Muscle of arm (tissue), 12 donors: ENCODE measurements around the gene TNFRSF8. TPM values are rescaled to one million over a fixed set of nuclear protein-coding genes. Genes with fewer than 3 reads are reported as not detected.
A peak's percentile ranks its signal among the peaks of the same experiment; 100 is the strongest.

Experiments
- DNase-seq: peaks from one replicate; pipeline ENCODE4 v3.0.0-alpha.2; 2013
- polyA plus RNA-seq, 12 donors: library from polyadenylated mRNA; unstranded; fragments of 120-200 nt; gene quantifications; one replicate each; pipeline ENCODE4 v1.2.1, GENCODE V29; 2013; ENCODE audit not compliant: insufficient read length in 12 of 12

TNFRSF8 gene
- polyA plus RNA-seq, 12 donors, result 0.10 to 0.33 (median 0.22) TPM; not detected in 3

DNA sequence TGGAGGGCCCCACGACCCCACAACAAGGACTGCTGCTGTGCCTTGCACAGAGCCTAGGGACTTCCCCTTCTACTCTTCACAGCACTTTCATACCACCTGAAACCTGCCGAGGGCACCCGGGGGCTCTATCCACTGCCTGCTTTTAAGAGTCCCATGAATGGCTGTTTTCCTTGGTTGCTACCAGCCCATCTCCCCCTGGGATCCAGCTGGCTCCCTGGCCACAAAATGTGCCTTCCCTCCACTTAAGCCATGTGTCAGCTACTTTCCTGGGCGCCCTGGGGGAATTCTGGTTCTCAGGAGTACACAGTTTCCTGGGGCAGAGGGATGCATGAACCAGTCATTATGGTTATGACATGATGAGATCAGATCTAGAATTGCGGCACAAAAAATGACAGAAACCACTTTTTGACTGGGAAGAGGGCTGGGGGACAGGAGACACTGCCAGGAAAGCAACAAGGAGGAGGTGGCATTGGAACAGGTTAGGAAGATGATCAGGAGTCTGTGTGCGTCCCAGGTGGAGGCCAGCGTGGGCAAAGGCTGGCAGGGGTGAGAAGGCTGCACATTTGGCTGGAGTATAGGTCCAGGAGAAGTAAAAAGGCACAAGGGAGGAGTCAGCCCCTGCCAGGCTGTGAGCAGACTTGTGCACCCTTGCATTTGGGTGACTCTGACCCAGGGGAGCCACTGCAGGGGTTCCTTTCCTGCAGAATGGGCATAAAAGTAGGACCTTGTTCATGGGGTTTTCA is 3.2 kb upstream of the TNFRSF8 start:
- no peak for DNase-seq

GRCh38 chr1:12060500-12060899 is 2.6 kb upstream of the TNFRSF8 start:
- no peak for DNase-seq

DNA sequence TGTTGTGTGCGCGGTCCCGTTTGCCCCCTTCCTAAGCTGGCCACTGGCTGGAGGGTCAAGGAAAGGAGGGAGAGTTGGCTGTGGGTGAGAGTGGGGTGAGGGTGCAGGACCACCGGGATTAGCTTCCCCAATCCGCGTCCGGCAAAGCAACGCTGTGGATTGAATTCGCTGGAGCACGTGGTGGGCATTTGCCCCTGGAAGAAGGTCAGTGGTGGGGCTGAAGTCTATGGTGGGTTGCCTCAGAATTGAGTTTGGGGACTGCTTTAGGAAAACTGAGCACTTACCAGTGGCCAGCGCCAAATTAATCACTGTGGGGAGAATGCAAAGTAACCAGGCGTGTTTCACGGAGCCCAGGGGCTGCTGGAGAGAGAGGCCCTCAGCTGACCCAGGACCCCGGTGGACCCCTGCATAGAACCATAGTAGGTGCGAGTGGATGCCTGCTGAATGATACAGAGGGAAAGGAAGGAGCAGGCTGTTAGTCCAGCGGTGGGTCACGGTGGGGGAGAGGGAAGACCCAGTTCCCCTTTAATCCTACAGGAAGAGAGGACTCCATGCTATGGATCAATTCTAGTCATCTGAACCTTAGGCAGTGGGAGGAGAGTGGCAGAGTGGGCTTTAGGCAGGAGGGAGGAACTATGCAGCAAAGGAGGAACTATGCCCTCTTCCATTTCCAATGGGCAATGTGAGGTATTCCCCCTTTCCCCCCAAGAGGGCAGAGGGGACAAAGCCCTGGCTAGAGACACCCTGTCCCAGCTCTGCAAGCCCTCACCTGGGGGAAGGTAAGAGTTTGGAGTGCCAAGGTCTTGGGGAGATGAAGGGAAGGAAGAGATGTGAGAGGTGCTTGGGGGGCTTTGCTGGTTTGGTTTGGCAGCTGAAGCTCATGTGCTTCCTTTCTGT is 1.2 kb downstream of the TNFRSF8 start:
- DNase-seq, result no peak

- DNase-seq, result no peak
Observed at GRCh38 chr1:12065872-12066271, 2.8 kb downstream of the TNFRSF8 start.

DNA sequence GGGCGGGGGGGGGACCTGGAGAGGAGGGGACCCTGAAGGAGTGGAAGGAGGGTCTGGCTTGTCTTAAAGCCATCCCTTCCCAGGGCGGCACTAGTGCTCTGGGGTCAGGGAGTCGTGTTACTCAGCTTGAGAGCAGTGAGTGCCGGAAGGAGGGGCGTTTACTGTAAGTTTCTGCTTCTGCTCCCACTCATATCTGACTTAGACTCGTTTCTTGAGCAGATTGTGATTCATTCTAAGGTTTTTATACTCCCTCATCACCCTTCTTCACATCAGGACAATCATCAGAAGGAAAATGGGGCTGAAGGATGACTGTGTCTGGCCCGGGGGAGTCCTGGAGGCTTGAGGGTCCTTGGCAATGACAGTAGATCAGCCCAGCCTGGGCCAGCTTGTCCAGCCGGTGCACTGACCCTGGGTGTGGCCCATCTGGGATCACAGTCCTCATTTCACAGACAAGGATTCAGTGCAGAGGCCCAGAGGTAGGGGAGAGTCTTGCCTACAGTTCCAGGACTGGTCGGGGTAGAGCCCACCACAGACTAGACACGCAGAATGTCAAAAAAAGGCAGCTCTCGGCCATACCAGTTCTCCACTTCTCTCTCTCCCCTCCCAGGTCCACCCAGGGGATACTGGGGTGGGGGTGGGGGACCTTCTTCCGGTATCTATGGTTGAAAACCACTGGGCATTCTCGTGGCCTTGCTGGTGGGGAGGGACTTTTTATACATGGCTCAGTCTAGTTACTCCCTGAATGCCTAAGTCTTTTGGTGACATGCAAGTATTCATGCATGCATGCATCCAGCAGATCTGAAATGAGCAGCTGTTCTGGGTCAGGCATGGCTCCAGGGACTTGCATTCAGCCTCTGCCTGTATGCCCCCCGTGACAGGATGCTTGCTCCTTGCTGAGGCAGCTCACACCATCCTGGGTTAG is 5.1 kb downstream of the TNFRSF8 start:
- no peak for DNase-seq

- DNase-seq, result no peak
Observed at GRCh38 chr1:12069623-12070244, 6.6 kb downstream of the TNFRSF8 start.

DNA sequence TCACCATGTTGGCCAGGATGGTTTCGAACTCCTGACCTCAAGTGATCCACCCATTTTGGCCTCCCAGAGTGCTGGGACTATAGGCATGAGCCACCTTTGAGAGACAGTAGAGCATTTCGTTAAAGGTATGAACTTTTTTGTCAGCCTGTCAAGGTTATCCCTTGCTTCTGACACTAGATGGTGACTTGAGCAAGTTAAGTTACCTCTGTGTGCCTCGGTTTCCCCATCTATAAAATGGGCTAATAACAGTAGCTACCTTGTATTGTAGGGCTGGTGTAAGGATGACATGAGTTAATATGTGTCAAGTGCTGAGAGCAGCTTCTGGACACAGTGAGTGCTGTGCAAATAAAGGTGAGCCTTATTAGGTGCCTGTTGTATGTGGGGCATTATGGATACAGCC is 8.8 kb downstream of the TNFRSF8 start:
- no peak for DNase-seq

DNA sequence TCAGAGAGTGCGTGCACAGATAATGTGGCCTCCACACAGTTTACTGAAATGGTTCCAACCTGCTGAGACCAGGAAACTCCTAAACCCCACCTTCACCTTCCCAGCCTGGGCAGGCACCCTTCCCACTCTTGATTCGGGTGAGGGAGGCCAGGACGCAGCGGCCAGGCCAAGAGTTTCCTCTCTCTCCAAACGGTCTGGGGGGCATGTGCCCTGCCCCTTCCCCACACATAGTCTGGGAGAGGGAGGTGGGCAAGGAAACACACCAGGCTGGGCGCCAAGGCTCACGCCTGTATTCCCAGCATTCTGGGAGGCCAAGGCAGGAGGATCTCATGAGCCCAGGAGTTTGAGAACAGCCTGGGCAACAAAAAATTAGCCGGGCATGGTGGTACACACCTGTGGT is 9.6 kb downstream of the TNFRSF8 start:
- DNase-seq, result no peak

DNA sequence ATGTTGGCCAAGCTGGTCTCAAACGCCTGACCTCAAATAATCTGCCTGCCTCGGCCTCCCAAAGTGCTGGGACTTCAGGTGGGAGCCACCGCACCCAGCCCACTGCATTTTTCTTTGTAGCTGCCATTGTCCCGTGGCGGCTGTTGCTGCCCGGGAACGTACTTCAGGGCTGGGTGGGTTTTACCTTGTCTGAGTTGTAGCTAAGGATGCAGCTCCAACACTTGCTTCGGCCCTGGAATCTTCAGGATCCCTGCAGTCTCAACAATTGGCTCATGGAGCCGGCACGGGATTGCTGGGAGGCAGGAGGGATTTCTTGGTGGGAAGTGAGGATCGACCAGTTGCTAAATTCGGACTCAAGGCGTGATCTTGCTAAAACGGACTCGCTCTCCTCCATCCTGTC is 10.7 kb downstream of the TNFRSF8 start:
- DNase-seq, result no peak

GRCh38 chr1:12075195-12076114 is 12.4 kb downstream of the TNFRSF8 start:
- DNase-seq, result no peak

DNA sequence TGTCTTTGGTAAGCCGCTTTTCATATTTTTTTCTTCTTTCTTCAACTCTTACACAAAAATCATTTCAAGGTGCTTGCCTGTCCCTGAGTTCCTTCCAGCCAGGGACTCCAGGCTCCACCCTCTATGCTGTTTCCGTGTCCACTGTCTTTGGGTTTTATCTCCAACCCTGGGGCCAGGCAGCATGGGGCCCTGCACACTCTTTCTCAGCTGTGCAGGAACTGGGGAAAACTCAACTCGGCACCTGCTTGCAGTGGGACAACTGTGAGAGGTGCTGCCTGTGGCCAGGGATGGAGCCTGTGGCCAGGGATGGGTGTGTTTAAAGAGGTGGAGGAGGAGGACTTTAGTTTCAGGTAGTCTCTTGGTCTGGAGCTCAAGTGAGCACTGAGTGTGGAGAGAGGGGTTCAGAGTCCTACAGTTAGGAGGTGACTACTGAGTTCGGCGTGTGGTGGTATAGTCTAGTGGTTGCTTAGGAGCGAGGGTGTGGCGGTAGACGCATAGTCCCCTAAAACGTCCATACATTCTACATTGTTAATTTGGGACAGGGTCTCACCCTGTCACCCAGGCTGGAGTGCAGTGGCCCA is 13.4 kb downstream of the TNFRSF8 start:
- DNase-seq, result no peak

GRCh38 chr1:12078575-12078937 is 15.5 kb downstream of the TNFRSF8 start:
- no peak for DNase-seq

- DNase-seq, result peak; percentile 10
Observed at GRCh38 chr1:12078938-12079861, 16.1 kb downstream of the TNFRSF8 start.

DNA sequence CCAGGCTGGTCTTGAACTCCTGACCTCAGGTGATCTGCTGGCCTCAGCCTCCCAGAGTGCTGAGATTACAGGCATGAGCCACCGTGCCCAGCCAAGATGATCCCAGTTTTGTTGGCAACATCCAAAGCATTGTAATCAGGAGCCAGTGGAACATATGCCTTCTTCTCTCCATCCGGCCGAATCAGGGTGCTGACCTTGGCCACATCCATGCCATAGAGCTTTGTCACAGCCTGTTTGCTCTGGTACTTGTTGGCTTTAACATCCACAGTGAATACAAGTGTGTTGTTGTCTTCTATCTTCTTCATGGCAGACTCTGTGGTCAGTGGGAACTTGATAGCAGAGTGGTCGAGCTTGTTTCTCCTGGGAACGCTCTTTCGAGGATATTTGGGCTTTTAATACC is 17.1 kb downstream of the TNFRSF8 start:
- DNase-seq, result no peak

GRCh38 chr1:12080773-12081556 is 17.9 kb downstream of the TNFRSF8 start:
- no peak for DNase-seq

- no peak for DNase-seq
Observed at GRCh38 chr1:12081648-12082396, 18.7 kb downstream of the TNFRSF8 start.

DNA sequence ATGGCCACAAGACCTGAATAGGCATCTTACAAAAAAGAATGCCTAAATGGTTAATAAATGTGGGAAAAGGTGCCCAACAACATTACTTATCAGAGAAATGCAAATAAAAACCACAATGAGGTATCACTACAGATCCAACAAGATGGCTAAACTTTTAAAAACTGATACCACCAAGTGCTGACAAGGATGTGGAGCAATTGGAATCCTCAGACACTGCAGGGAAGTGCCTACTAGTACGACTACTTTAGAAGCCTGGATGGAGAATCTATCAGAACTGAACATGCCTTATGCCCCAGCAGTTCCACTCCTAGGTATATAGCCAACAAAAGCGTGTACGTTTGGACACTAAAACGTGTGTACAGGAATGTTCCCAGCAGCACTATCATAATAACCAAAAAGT is 19.9 kb downstream of the TNFRSF8 start:
- DNase-seq, result no peak
